ENCODE results near the gene PSMC3. TPM values are rescaled to one million over a fixed set of nuclear protein-coding genes. Genes with fewer than 3 reads are reported as not detected.

Gene PSMC3
- total and polyA plus RNA-seq, 9 of the 15 experiments (the other 6 are each of a cell fraction or from before 2014, with no cell fraction given), result 44.3 to 324 (median 240) TPM

DNA sequence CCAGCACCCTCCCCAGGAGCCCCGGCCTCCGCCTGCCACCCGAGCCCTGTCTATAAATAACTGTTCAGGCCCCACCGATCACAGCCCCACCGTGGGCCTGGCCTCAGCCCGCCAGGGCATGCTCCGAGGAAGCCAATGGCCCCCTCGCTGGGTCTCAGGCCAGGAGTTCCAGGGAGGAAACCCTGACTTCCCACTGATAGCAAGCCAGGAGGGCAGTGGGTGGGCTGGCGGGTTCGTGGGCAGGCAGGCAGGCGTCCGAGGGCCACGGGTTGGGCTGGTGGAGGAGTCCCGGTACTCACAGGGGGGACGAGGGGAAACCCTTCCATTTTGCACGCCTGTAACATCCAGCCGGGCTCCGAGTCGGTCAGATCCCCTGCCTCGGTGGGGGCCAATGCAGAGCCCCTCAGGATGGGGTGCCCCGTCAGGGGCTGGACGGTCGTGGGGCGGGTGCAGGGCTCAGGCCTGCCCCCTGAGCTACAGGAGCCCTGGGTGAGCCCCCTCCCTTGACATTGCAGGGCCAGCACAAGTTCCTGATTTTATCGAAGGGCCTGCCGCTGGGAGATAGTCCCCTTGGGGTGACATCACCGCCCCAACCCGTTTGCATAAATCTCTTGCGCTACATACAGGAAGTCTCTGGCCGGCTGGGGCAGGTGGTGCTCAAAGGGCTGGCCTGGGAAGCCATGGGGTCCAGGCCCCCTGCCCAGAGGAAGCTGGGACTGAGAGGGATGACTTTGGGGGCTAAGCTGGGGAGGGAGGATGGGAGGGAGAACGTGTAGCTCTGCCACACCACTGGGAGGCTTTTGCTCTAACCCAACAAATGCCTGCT, 48.0 kb downstream of the PSMC3 start, which contains the start of gene SPI1 (continued):
- TF ChIP-seq MAZ (CRISPR knock-in tag; conservative IDR thresholded peaks at IDR 0.05 in 1 of 2, IDR thresholded peaks at IDR 0.05 in 1 of 2) (peak; percentile 94 to 97), ZNF830 (CRISPR knock-in tag; IDR thresholded peaks at IDR 0.05) (no peak), BRD9 (IDR thresholded peaks at IDR 0.05; ENCODE audit: low read depth, partially characterized antibody) (peak; percentile 47), U2AF1 (optimal IDR thresholded peaks at IDR 0.05; ENCODE audit: low read depth, low read length) (no peak), SOX6 (IDR thresholded peaks at IDR 0.05) (peak; percentile 84), CTCF (IDR thresholded peaks at IDR 0.05 in 2 of 3, conservative IDR thresholded peaks at IDR 0.05 in 1 of 3; ENCODE audit: insufficient read depth in 2 of 3, low read depth in 1 of 3, low read length in 3 of 3) (no peak), ETV6 (IDR thresholded peaks at IDR 0.05; ENCODE audit: borderline replicate concordance in 1 of 2, low read depth in 2 of 2, low read length in 1 of 2) (0 out of 4 replicates have a peak, but pooled peaks of 1 of the 2 experiments have one; percentile 36), ETV6 (CRISPR knock-in tag; IDR thresholded peaks at IDR 0.05; ENCODE audit: borderline replicate concordance) (no peak), MTA2 (IDR thresholded peaks at IDR 0.05; ENCODE audit: low read depth) (peak; percentile 88), KLF13 (tag; IDR thresholded peaks at IDR 0.05; ENCODE audit: borderline replicate concordance, low read depth) (0 out of 2 replicates have a peak, but pooled peaks have one; percentile 15), NELFE (IDR thresholded peaks at IDR 0.05; ENCODE audit: insufficient read depth, insufficient read length) (no peak), FOS (IDR thresholded peaks at IDR 0.05; ENCODE audit: extremely low read depth, insufficient read length) (no peak), HEY1 (CRISPR knock-in tag; IDR thresholded peaks at IDR 0.05; ENCODE audit: borderline replicate concordance) (0 out of 2 replicates have a peak, but pooled peaks have one; percentile 32), MBD2 (IDR thresholded peaks at IDR 0.05; ENCODE audit: borderline replicate concordance, low read depth) (peak; percentile 71), HDGF (IDR thresholded peaks at IDR 0.05) (peak; percentile 47; the same call in 1 of the 2 replicates), ZFX (CRISPR knock-in tag; IDR thresholded peaks at IDR 0.05) (peak; percentile 91), CHD4 (IDR thresholded peaks at IDR 0.05; ENCODE audit: insufficient read depth, insufficient replicate concordance, low read depth, low read length, poor library complexity, severe bottlenecking) (no peak), JUN (IDR thresholded peaks at IDR 0.05; ENCODE audit: borderline replicate concordance, low read depth, low read length) (peak; percentile 97), JUN (CRISPR knock-in tag; IDR thresholded peaks at IDR 0.05; ENCODE audit: borderline replicate concordance) (peak; percentile 87; the same call in 1 of the 2 replicates), POLR2G (IDR thresholded peaks at IDR 0.05; ENCODE audit: low read depth, low read length) (peak; percentile 82), ARHGAP35 (IDR thresholded peaks at IDR 0.05; ENCODE audit: partially characterized antibody) (no peak)
- TF ChIP-seq, protein P1, sequence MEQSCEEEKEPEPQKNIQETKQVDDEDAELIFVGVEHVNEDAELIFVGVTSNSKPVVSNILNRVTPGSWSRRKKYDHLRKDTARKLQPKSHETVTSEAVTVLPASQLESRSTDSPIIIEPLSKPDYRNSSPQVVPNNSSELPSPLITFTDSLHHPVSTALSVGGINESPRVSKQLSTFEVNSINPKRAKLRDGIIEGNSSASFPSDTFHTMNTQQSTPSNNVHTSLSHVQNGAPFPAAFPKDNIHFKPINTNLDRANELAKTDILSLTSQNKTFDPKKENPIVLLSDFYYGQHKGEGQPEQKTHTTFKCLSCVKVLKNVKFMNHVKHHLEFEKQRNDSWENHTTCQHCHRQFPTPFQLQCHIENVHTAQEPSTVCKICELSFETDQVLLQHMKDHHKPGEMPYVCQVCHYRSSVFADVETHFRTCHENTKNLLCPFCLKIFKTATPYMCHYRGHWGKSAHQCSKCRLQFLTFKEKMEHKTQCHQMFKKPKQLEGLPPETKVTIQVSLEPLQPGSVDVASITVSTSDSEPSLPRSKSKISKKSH (CRISPR knock-in tag; IDR thresholded peaks at IDR 0.05), result no peak
- TF ChIP-seq, protein P2, sequence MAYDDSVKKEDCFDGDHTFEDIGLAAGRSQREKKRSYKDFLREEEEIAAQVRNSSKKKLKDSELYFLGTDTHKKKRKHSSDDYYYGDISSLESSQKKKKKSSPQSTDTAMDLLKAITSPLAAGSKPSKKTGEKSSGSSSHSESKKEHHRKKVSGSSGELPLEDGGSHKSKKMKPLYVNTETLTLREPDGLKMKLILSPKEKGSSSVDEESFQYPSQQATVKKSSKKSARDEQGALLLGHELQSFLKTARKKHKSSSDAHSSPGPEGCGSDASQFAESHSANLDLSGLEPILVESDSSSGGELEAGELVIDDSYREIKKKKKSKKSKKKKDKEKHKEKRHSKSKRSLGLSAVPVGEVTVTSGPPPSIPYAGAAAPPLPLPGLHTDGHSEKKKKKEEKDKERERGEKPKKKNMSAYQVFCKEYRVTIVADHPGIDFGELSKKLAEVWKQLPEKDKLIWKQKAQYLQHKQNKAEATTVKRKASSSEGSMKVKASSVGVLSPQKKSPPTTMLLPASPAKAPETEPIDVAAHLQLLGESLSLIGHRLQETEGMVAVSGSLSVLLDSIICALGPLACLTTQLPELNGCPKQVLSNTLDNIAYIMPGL (CRISPR knock-in tag; IDR thresholded peaks at IDR 0.05), result no peak
